SU-DHL-6 (cell line): ENCODE data around the gene KATNAL1.

Experiments used
- EZH2phosphoT487 ChIP-seq: fragments of 200-600 bp; sonication (generic), shearing (Covaris generic); conservative IDR thresholded peaks from 2 replicates; pipeline ENCODE4 v1.6.1; 2018; ENCODE audit warnings: mild to moderate bottlenecking, antibody characterized with exemption, low read length, moderate library complexity, mixed read lengths
- TF ChIP-seq, protein P1 (sequence below): fragments of 200-600 bp; sonication (generic); IDR thresholded peaks from one replicate; pipeline ENCODE4 v1.5.1; 2017; ENCODE audit warnings: antibody characterized with exemption, mild to moderate bottlenecking, low read length, moderate library complexity; ENCODE audit not compliant: insufficient read depth, poor library complexity, severe bottlenecking

DNA sequence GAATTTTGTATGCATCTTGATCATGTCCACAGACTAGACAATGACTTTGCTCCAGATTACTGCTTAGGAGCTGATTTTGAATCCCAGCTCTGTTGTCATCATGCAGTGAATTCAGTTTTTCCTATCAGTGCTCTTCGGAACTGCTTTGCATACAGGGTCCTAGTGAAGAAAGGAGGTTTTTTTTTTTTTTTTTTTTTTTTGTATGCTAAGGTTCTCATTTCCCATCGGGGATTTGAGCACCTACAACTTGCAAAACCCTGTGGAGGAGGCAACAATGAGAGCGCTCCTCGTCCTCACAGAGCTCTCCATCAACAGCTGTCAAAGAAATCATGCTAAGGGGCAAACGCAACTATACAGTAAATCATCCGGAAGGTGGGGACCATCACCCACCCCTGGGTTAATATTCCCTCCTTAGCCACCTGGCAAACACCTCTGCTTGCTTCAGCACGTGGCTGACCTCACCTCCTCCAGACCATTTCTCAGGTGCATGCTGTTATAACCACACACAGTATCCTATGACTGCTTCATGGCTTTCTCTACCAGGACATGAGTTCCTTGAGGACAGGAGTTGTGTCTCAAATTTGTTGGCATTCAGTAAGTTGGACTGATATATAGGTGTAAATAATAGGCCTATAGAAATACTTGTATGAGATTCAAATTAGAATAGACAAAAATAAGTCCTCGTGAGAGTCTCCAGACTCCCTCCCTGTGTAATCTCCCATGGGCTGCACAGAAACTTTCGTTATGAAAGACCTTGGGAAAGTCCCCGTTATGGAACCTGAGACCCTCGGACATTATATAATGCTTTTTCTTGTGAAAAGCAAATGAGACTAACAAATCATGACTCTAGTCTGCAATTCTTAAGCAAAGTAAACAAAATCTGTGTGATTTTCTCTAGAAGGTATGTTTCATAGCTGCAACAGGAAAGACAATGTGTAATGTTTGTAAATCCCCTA, 113.8 kb downstream of the KATNAL1 start:
- TF ChIP-seq, protein P1, sequence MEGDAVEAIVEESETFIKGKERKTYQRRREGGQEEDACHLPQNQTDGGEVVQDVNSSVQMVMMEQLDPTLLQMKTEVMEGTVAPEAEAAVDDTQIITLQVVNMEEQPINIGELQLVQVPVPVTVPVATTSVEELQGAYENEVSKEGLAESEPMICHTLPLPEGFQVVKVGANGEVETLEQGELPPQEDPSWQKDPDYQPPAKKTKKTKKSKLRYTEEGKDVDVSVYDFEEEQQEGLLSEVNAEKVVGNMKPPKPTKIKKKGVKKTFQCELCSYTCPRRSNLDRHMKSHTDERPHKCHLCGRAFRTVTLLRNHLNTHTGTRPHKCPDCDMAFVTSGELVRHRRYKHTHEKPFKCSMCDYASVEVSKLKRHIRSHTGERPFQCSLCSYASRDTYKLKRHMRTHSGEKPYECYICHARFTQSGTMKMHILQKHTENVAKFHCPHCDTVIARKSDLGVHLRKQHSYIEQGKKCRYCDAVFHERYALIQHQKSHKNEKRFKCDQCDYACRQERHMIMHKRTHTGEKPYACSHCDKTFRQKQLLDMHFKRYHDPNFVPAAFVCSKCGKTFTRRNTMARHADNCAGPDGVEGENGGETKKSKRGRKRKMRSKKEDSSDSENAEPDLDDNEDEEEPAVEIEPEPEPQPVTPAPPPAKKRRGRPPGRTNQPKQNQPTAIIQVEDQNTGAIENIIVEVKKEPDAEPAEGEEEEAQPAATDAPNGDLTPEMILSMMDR, result no peak
- TF ChIP-seq EZH2phosphoT487, result no peak
